GM18951 (cell line): Measurements from ENCODE around the gene SERTAD3.
"Not testable (repeated sequence)": the region's sequence is repeated elsewhere in the genome, so short reads cannot be mapped to it uniquely, and the experiment has no call there.

Source experiments
- POLR2A ChIP-seq: IDR thresholded peaks from 4 replicates; pipeline ENCODE4 v1.6.1; 2011; ENCODE audit warnings: mild to moderate bottlenecking; ENCODE audit not compliant: insufficient read length, insufficient read depth; ENCODE audit errors: extremely low read depth
- in situ Hi-C: fragments of 300-500 bp; cut with MboI; formaldehyde crosslinking; loops from one replicate; pipeline ENCODE4 v1.12.0; 2022; ENCODE audit warnings: low sequenced_read_pairs, mixed read lengths, inconsistent platforms; ENCODE audit not compliant: unreplicated experiment

Gene SERTAD3

GRCh38 chr19:40416918-40417642, 27.1 kb downstream of the SERTAD3 start:
- in situ Hi-C loops, result no loop called here
- no peak for TF ChIP-seq POLR2A

GRCh38 chr19:40415768-40416167, 28.4 kb downstream of the SERTAD3 start:
- in situ Hi-C loops, result no loop called here
- TF ChIP-seq POLR2A, result no peak

GRCh38 chr19:40414542-40415535, 29.3 kb downstream of the SERTAD3 start:
- in situ Hi-C loops, result no loop called here
- no peak for TF ChIP-seq POLR2A

DNA sequence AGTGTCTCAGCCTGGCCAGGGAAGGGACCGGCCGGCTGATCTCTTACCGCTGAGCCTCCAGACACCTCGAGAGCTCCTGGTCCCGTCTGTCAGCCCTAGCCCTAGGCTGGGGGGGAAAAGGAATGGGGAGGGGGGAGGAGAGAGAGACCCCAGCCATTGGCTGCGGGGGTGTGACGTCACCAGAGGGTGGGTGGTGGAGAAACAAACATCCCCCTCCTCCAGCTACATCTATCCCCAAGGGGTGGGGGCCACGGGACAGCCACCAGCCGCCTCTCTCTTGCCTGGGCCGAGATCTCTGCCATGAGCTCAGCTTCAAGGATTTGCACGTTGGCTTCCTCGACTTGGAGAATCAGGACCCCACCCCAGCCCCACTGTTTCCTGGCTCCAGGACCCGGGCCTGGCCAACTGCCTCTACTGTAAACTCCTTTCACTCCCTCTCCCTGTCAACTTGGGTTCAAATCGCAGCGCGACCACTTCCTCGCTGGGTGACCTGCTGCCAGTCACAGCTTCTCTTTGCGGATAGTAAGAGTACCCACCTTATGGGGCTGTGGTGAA, 30.8 kb downstream of the SERTAD3 start, which contains the start of gene PRX:
TSS of gene PRX (minus strand) at position 88 of the 555 bp plus-strand sequence. CDS start 5,446 bp downstream, outside the sequence.
- TF ChIP-seq POLR2A, result no peak
- in situ Hi-C loops, result no loop called here

GRCh38 chr19:40412866-40413265, 31.3 kb downstream of the SERTAD3 start:
- TF ChIP-seq POLR2A, result no peak
- in situ Hi-C loops, result no loop called here

DNA sequence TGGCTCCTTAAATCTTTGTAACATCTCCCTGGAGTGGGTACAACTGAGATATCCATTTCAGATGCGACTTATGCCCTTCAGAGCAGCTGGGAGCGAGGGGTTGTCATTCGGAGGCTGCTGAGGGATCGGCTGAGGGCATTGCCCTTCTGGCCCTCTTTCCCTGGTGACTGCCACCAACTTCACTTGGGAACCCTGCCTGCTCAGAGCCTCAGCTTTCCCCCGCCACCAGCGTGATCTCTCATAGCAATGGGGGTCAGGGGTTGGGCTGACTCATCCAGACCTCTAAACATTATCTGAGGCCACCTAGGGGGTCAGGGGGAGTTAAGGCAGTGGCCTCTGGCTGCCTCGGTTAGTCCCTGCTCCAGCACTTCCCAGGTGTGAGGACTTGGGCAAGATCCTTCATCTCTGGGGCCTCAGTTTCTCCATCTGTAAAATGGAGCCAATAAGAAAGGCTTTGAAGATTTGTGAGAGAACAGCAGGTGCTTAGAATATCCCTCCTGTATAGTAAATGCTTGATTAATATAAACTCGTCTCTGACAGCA, 32.1 kb downstream of the SERTAD3 start:
- no peak for TF ChIP-seq POLR2A
- in situ Hi-C loops, result no loop called here

DNA sequence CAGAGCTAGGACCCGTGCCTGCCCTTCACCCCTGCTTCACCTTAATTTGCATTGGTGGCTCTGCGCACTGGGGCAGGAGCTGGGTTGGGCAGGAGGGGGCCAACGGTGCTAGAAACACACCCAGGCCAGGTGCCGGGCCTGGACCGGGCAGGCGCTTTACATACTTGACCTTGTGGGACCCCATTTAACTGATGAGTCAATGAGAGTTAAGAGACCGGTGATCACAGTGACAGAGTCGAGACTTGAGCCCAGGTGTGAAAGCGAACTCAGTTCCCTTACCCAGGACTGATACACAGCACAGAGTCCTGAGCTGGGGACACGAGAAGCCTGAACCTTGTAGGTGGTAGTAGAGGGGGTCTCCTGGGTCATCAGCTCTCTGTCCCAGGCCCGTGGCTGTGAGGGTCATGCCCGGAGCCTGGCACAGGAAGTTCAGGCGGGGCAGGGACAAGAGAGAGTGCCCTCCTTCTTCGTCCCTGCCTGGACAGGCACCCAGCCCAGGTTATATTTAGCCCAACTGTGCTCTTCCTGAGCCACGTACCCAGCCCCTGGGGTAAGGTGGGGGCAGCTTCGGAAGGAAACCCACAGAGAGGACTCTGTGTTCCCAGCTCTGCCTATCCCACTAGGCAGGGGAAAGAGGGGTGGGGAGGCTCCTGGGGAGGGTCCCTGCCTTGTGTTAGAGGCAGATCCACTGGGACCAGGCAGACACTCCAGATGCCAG, 32.9 kb downstream of the SERTAD3 start:
- in situ Hi-C loops, result no loop called here
- TF ChIP-seq POLR2A, result no peak

- no peak for TF ChIP-seq POLR2A
- in situ Hi-C loops, result no loop called here
Measured at GRCh38 chr19:40410030-40410389, 34.1 kb downstream of the SERTAD3 start.

GRCh38 chr19:40408598-40408925, 35.6 kb downstream of the SERTAD3 start:
- in situ Hi-C loops, result not testable (repeated sequence)

GRCh38 chr19:40407714-40408597, 36.2 kb downstream of the SERTAD3 start:
- no peak for TF ChIP-seq POLR2A
- in situ Hi-C loops, result no loop called here

GRCh38 chr19:40403262-40403984, 40.7 kb downstream of the SERTAD3 start:
- no peak for TF ChIP-seq POLR2A
- in situ Hi-C loops, result no loop called here
